ENCODE measurements around the gene ASAH2B. TPM values are rescaled to one million over a fixed set of nuclear protein-coding genes. Genes with fewer than 3 reads are reported as not detected.

Gene ASAH2B
- polyA plus RNA-seq, 5 donors: 6.5 to 12.4 (median 10.7) TPM

GRCh38 chr10:50794490-50794889 lies 54.8 kb downstream of the ASAH2B start:
- DNase-seq: no peak

- DNase-seq: no peak
Observed at GRCh38 chr10:50796693-50797092, 57.0 kb downstream of the ASAH2B start.

GRCh38 chr10:50798297-50798696 lies 58.6 kb downstream of the ASAH2B start:
- no peak for DNase-seq

- no peak for DNase-seq
Observed at GRCh38 chr10:50799595-50799994, 59.9 kb downstream of the ASAH2B start.

- peak; percentile 26 to 30 for DNase-seq
Observed at GRCh38 chr10:50805981-50806622, 66.4 kb downstream of the ASAH2B start.

- no peak for DNase-seq
Observed at GRCh38 chr10:50807851-50808776, 68.4 kb downstream of the ASAH2B start.

Other genes with a start within 250 kb of the ASAH2B start
- gene SGMS1, start 116.0 kb upstream of the ASAH2B start, polyA plus RNA-seq (ENCODE audit: insufficient read depth in 1 of 5, insufficient read length in 5 of 5, low replicate concordance in 1 of 5): 10 to 100 TPM; 44.5 to 63.4 (median 56.6) TPM
- under 1 TPM; 0.05 to 0.42 (median 0.16) TPM for gene A1CF, start 145.7 kb downstream of the ASAH2B start, polyA plus RNA-seq (ENCODE audit: insufficient read depth in 1 of 5, insufficient read length in 5 of 5, low replicate concordance in 1 of 5)